Small intestine (tissue), 7 donors: ENCODE measurements around the gene TRDMT1. TPM values are rescaled to one million over a fixed set of nuclear protein-coding genes. Genes with fewer than 3 reads are reported as not detected.

Experiments used
- DNase-seq, 2 donors: peaks; one replicate each; pipeline versions ENCODE4 v3.0.0 to v3.0.0-alpha.2; 2013
- FAIRE-seq: peaks from 2 replicates; lab custom pipeline; 2012; peaks lifted over from hg19 to GRCh38; lab: Jason Lieb, UNC
- H3K27ac ChIP-seq, 3 donors: one replicate each; pipeline ENCODE4 v1.5.1; 2013; ENCODE audit warnings: low read length in 2 of 3, mild to moderate bottlenecking in 2 of 3, control low read depth in 1 of 3, inconsistent platforms in 1 of 3, low read depth in 1 of 3, moderate library complexity in 1 of 3
- H3K27me3 ChIP-seq, 3 donors: one replicate each; pipeline ENCODE4 v1.6.1; 2013; ENCODE audit warnings: low read length in 3 of 3, inconsistent platforms in 1 of 3; ENCODE audit not compliant: control insufficient read depth in 3 of 3, insufficient read depth in 3 of 3
- H3K36me3 ChIP-seq, 3 donors: one replicate each; pipeline ENCODE4 v1.6.1; 2013; ENCODE audit warnings: low read length in 3 of 3, inconsistent platforms in 1 of 3, low read depth in 1 of 3, mild to moderate bottlenecking in 1 of 3, moderate library complexity in 1 of 3; ENCODE audit not compliant: control insufficient read depth in 3 of 3, insufficient read depth in 2 of 3
- H3K4me1 ChIP-seq, 3 donors: one replicate each; pipeline ENCODE4 v1.6.1; 2013; ENCODE audit warnings: low read length in 2 of 3, inconsistent platforms in 1 of 3, low read depth in 1 of 3, mild to moderate bottlenecking in 1 of 3, moderate library complexity in 1 of 3; ENCODE audit not compliant: control insufficient read depth in 3 of 3, insufficient read depth in 2 of 3
- H3K4me3 ChIP-seq, 3 donors: one replicate each; pipeline ENCODE4 v1.5.1; 2013; ENCODE audit warnings: low read length in 3 of 3, control low read depth in 1 of 3, inconsistent platforms in 1 of 3, low read depth in 1 of 3, mild to moderate bottlenecking in 1 of 3, moderate library complexity in 1 of 3
- H3K9me3 ChIP-seq, 2 donors: one replicate each; pipeline ENCODE4 v1.6.1; 2013; ENCODE audit warnings: low read depth in 1 of 2, low read length in 1 of 2; ENCODE audit not compliant: control insufficient read depth in 2 of 2, insufficient read depth in 1 of 2
- WGBS, 3 donors: extraction: QIAGEN DNeasy Blood & Tissue Kit; methylation state at CpG; one replicate each; pipeline ENCODE4 v1.1.7; 2013; 5-methylcytosine and 5-hydroxymethylcytosine counted together
- polyA plus RNA-seq, 4 donors: library from polyadenylated mRNA; stranded (reverse) in 3 of 4; unstranded in 1 of 4; fragments of 200-250 nt in 3 of 4; fragments of 120-200 nt in 1 of 4; gene quantifications; one replicate each; pipeline versions ENCODE4 v1.2.1 to v1.2.3, GENCODE V29; 2013
- donor health status: healthy with polysubstance abuse.
- donor health status: control.
- donor health status: control.
- donor health status: Bipolar disorder and iron deficiency.
- donor health status: healthy.

Gene TRDMT1
- polyA plus RNA-seq, 4 donors = 1.4 to 6.0 (median 1.9) TPM

GRCh38 chr10:17210361-17210760, 8.9 kb upstream of the TRDMT1 start:
- Histone ChIP-seq H3K9me3 (no peaks in the 10 kb centered on the region), H3K4me1 (no peaks in the 10 kb centered on the region), H3K36me3 (no peaks in the 10 kb centered on the region), H3K27ac (no peak overlapping the region), H3K4me3 (no peak overlapping the region), H3K27me3 (no peaks in the 10 kb centered on the region)
- WGBS, 3 donors = 70 to 73% (median 71%) methylated on average over 3 of the region's 3 CpGs
- DNase-seq = no peak
- no peak for FAIRE-seq

GRCh38 chr10:17209881-17210280, 8.4 kb upstream of the TRDMT1 start:
- H3K4me1 ChIP-seq = no peaks in the 10 kb centered on the region
- no peaks in the 10 kb centered on the region for H3K36me3 ChIP-seq
- FAIRE-seq (no peak), DNase-seq (no peak)
- no peaks in the 10 kb centered on the region for H3K9me3 ChIP-seq
- 79 to 86% (median 85%) methylated on average over 2 of the region's 2 CpGs for WGBS, 3 donors
- no peak overlapping the region for H3K4me3 ChIP-seq
- no peaks in the 10 kb centered on the region for H3K27me3 ChIP-seq
- H3K27ac ChIP-seq = no peak overlapping the region

- WGBS, 3 donors = 17 to 62% (median 48%) methylated on average over 1 of the region's 1 CpG
- no peaks in the 10 kb centered on the region for H3K9me3 ChIP-seq
- no peak for DNase-seq
- no peak overlapping the region for H3K4me3 ChIP-seq
- no peak for FAIRE-seq
- H3K27me3 ChIP-seq = no peaks in the 10 kb centered on the region
- no peaks in the 10 kb centered on the region for H3K36me3 ChIP-seq
- H3K4me1 ChIP-seq = no peaks in the 10 kb centered on the region
- no peak overlapping the region for H3K27ac ChIP-seq
Observed at GRCh38 chr10:17209302-17209701, 7.8 kb upstream of the TRDMT1 start.

GRCh38 chr10:17208476-17208875, 7.0 kb upstream of the TRDMT1 start:
- no peaks in the 10 kb centered on the region for H3K9me3 ChIP-seq
- no peaks in the 10 kb centered on the region for H3K4me1 ChIP-seq
- H3K36me3 ChIP-seq = no peaks in the 10 kb centered on the region
- no peak overlapping the region for H3K27ac ChIP-seq
- FAIRE-seq = no peak
- no peaks in the 10 kb centered on the region for H3K27me3 ChIP-seq
- H3K4me3 ChIP-seq = no peak overlapping the region
- no peak for DNase-seq

GRCh38 chr10:17206210-17206709, 4.8 kb upstream of the TRDMT1 start:
- DNase-seq (peak in 1 of 2 donors; percentile 38), FAIRE-seq (no peak)
- H3K4me1 ChIP-seq = peaks cover 0 to 10% (median 0%) of the 10 kb centered on the region in 3 donors

GRCh38 chr10:17203416-17203815, 1.9 kb upstream of the TRDMT1 start:
- Histone ChIP-seq H3K27me3 (no peaks in the 10 kb centered on the region), H3K9me3 (no peaks in the 10 kb centered on the region), H3K4me3 (no peak overlapping the region), H3K36me3 (no peaks in the 10 kb centered on the region), H3K4me1 (peaks cover 0 to 18% (median 0%) of the 10 kb centered on the region in 3 donors), H3K27ac (no peak overlapping the region)
- 16 to 46% (median 16%) methylated on average over 3 of the region's 3 CpGs for WGBS, 3 donors
- FAIRE-seq (no peak), DNase-seq (no peak)

More at GRCh38 chr10:17206210-17206709, 4.8 kb upstream of the TRDMT1 start:
- 62 to 70% (median 67%) methylated on average over 7 of the region's 7 CpGs for WGBS, 3 donors
- Histone ChIP-seq H3K9me3 (no peaks in the 10 kb centered on the region), H3K27me3 (no peaks in the 10 kb centered on the region), H3K4me3 (no peak overlapping the region), H3K36me3 (no peaks in the 10 kb centered on the region), H3K27ac (peak overlapping the region in 1 of 3 donors; percentile 16)

GRCh38 chr10:17202999-17203398, 1.5 kb upstream of the TRDMT1 start:
- H3K36me3 ChIP-seq = no peaks in the 10 kb centered on the region
- no peaks in the 10 kb centered on the region for H3K9me3 ChIP-seq
- no peak overlapping the region for H3K4me3 ChIP-seq
- no peaks in the 10 kb centered on the region for H3K27me3 ChIP-seq
- DNase-seq (no peak), FAIRE-seq (no peak)
- no peak overlapping the region for H3K27ac ChIP-seq
- 88 to 97% (median 94%) methylated on average over 4 of the region's 4 CpGs for WGBS, 3 donors
- H3K4me1 ChIP-seq = peaks cover 0 to 18% (median 0%) of the 10 kb centered on the region in 3 donors

GRCh38 chr10:17202506-17202905, 1.0 kb upstream of the TRDMT1 start:
- Histone ChIP-seq H3K27me3 (no peaks in the 10 kb centered on the region), H3K4me3 (no peak overlapping the region), H3K36me3 (no peaks in the 10 kb centered on the region), H3K27ac (peak overlapping the region in 1 of 3 donors; percentile 91), H3K9me3 (peaks cover 0 to 2% of the 10 kb centered on the region in 2 donors), H3K4me1 (peaks cover 0 to 18% (median 0%) of the 10 kb centered on the region in 3 donors)
- 80 to 87% (median 81%) methylated on average over 2 of the region's 2 CpGs for WGBS, 3 donors
- FAIRE-seq (no peak), DNase-seq (peak in 1 of 2 donors; percentile 17)

- no peak for DNase-seq
- 19 to 27% (median 22%) methylated on average over 3 of the region's 3 CpGs for WGBS, 3 donors
- no peak for FAIRE-seq
- Histone ChIP-seq H3K27me3 (no peaks in the 10 kb centered on the region), H3K27ac (peak overlapping the region in 2 of 3 donors; percentile 91 to 98), H3K4me3 (peak overlapping the region; percentile 65 to 89 (median 77)), H3K36me3 (no peaks in the 10 kb centered on the region), H3K9me3 (peaks cover 0 to 2% of the 10 kb centered on the region in 2 donors), H3K4me1 (peaks cover 0 to 18% (median 0%) of the 10 kb centered on the region in 3 donors)
Observed at GRCh38 chr10:17201794-17202116, 283 bp upstream of the TRDMT1 start.
